Fibroblast of pulmonary artery (primary cell): ENCODE data around the gene DHCR7.

ENCODE experiments used
- DNase-seq: peaks from one replicate; pipeline ENCODE4 v3.0.0-alpha.2; 2010; ENCODE audit warnings: low read depth
- H3K4me3 ChIP-seq: replicated peaks from 2 replicates; pipeline ENCODE4 v1.5.1; 2011; ENCODE audit warnings: low read depth, mild to moderate bottlenecking, control low read depth, low read length, moderate library complexity
- CTCF ChIP-seq: IDR thresholded peaks from 2 replicates; pipeline ENCODE4 v1.5.1; 2011; ENCODE audit warnings: mild to moderate bottlenecking, control low read depth, low read length, inconsistent platforms; ENCODE audit errors: missing control alignments

Gene DHCR7

GRCh38 chr11:71448257-71449171 lies at the start of gene DHCR7:
DHCR7 (minus strand) TSS chr11:71448393; CDS start chr11:71444952, 3,441 bp downstream.
- TF ChIP-seq CTCF = no peak
- peak; percentile 95 for DNase-seq
- peak within 1 kb of the TSS; percentile 93 for H3K4me3 ChIP-seq

GRCh38 chr11:71496421-71496820 lies 48.2 kb upstream of the DHCR7 start:
- no peak for DNase-seq
- no peak for TF ChIP-seq CTCF
- no peak overlapping the region for H3K4me3 ChIP-seq

GRCh38 chr11:71495286-71496230 lies 47.4 kb upstream of the DHCR7 start:
- no peak for DNase-seq
- no peak for TF ChIP-seq CTCF
- no peak overlapping the region for H3K4me3 ChIP-seq

- no peak for DNase-seq
- H3K4me3 ChIP-seq = no peak overlapping the region
- no peak for TF ChIP-seq CTCF
Observed at GRCh38 chr11:71491940-71492339, 43.7 kb upstream of the DHCR7 start.

GRCh38 chr11:71491531-71491930 lies 43.3 kb upstream of the DHCR7 start:
- no peak for DNase-seq
- no peak overlapping the region for H3K4me3 ChIP-seq
- TF ChIP-seq CTCF = no peak

GRCh38 chr11:71490731-71491390 lies 42.7 kb upstream of the DHCR7 start:
- no peak for DNase-seq
- TF ChIP-seq CTCF = no peak
- H3K4me3 ChIP-seq = no peak overlapping the region
